IMR-90 (cell line): ENCODE data around the gene HNRNPUL1. TPM values are rescaled to one million over a fixed set of nuclear protein-coding genes. Genes with fewer than 3 reads are reported as not detected.
A peak's percentile ranks its signal among the peaks of the same experiment; 100 is the strongest.

Experiments
- ATAC-seq: fragments of 200-7000 bp; cut with Tn5 transposase; 2 replicates; pipeline ENCODE4 v1.9.1; 2020; ENCODE audit warnings: low read depth, mild to moderate bottlenecking, moderate library complexity
- BruUV-seq: library from RNA; stranded (reverse); fragments of 400-500 nt; replicated peaks from 2 replicates; lab custom pipeline; 2021; lab: Mats Ljungman, UMichigan
- CTCF ChIA-PET: fragments of 300-600 bp; formaldehyde crosslinking; extraction: SDS; loops from one replicate; lab custom pipeline; 2021; ENCODE audit warnings: antibody characterized with exemption; lab: Yijun Ruan, JAX
- POLR2A ChIA-PET: fragments of 300-600 bp; sonication (Branson Sonifier 250); formaldehyde crosslinking; loops from one replicate; lab custom pipeline; 2022; ENCODE audit warnings: antibody characterized with exemption; ENCODE audit not compliant: unreplicated experiment; lab: Charles Lee
- DNase-seq: peaks from one replicate; pipeline ENCODE4 v3.0.0; 2013
- H2AFZ ChIP-seq: replicated peaks from 2 replicates; pipeline ENCODE3; 2013; ENCODE audit warnings: low read length, mild to moderate bottlenecking; ENCODE audit not compliant: poor library complexity
- H2AK5ac ChIP-seq: 2 replicates; pipeline ENCODE4 v1.6.1; 2013; ENCODE audit warnings: low read depth, low read length, inconsistent platforms
- H2AK9ac ChIP-seq: replicated peaks from 2 replicates; pipeline ENCODE3; 2013; ENCODE audit warnings: mild to moderate bottlenecking, low read depth, low read length, moderate library complexity; ENCODE audit not compliant: poor library complexity
- H2BK120ac ChIP-seq: 2 replicates; pipeline ENCODE4 v1.6.1; 2013; ENCODE audit warnings: low read depth, low read length, inconsistent platforms
- H2BK15ac ChIP-seq: 3 replicates; pipeline ENCODE4 v1.6.1; 2013; ENCODE audit warnings: low read depth, low read length, inconsistent platforms
- H2BK20ac ChIP-seq: 2 replicates; pipeline ENCODE4 v1.6.1; 2013; ENCODE audit warnings: low read depth, mild to moderate bottlenecking, inconsistent platforms, low read length, moderate library complexity
- H2BK5ac ChIP-seq: 2 replicates; pipeline ENCODE4 v1.6.1; 2013; ENCODE audit warnings: mild to moderate bottlenecking, low read depth, low read length, inconsistent platforms; ENCODE audit not compliant: poor library complexity, severe bottlenecking
- H3K14ac ChIP-seq: replicated peaks from 2 replicates; pipeline ENCODE4 v1.6.1; 2013; ENCODE audit warnings: low read depth, low read length, inconsistent platforms
- H3K18ac ChIP-seq: 2 replicates; pipeline ENCODE4 v1.6.1; 2013; ENCODE audit warnings: low read depth, low read length, control low read depth
- H3K23ac ChIP-seq: 2 replicates; pipeline ENCODE4 v1.6.1; 2013; ENCODE audit warnings: low read depth, low read length, inconsistent platforms
- H3K27ac ChIP-seq: 2 replicates; pipeline ENCODE4 v1.5.1; 2013; ENCODE audit warnings: mild to moderate bottlenecking, control low read depth, low read length; ENCODE audit not compliant: insufficient read depth
- H3K27me3 ChIP-seq: 2 replicates; pipeline ENCODE4 v1.6.1; 2013; ENCODE audit warnings: low read length; ENCODE audit not compliant: control insufficient read depth, insufficient read depth
- H3K36me3 ChIP-seq: 2 replicates; pipeline ENCODE4 v1.6.1; 2013; ENCODE audit warnings: low read length, mixed read lengths; ENCODE audit not compliant: control insufficient read depth, insufficient read depth
- H3K4ac ChIP-seq: 2 replicates; pipeline ENCODE4 v1.6.1; 2013; ENCODE audit warnings: low read depth, low read length, inconsistent platforms
- H3K4me1 ChIP-seq: 2 replicates; pipeline ENCODE4 v1.6.1; 2013; ENCODE audit warnings: low read length, mixed read lengths; ENCODE audit not compliant: control insufficient read depth, insufficient read depth
- H3K4me2 ChIP-seq: 2 replicates; pipeline ENCODE4 v1.6.1; 2013; ENCODE audit warnings: low read depth, mild to moderate bottlenecking, control low read depth, low read length, moderate library complexity
- H3K4me3 ChIP-seq: 2 replicates; pipeline ENCODE4 v1.5.1; 2013; ENCODE audit warnings: low read depth, mild to moderate bottlenecking, control low read depth, low read length, moderate library complexity; ENCODE audit not compliant: insufficient read depth
- H3K56ac ChIP-seq: 2 replicates; pipeline ENCODE4 v1.6.1; 2013; ENCODE audit warnings: low read length, inconsistent platforms; ENCODE audit not compliant: insufficient read depth; ENCODE audit errors: extremely low read depth
- H3K79me1 ChIP-seq, 2 experiments: 2 replicates each; pipeline ENCODE4 v1.6.1; 2013; ENCODE audit warnings: low read length in 2 of 2, inconsistent platforms in 1 of 2, low read depth in 1 of 2
- H3K9ac ChIP-seq: 2 replicates; pipeline ENCODE4 v1.6.1; 2013; ENCODE audit warnings: low read depth, low read length, control low read depth
- H3K9me1 ChIP-seq: 2 replicates; pipeline ENCODE4 v1.6.1; 2013; ENCODE audit warnings: low read length, inconsistent platforms; ENCODE audit not compliant: insufficient read depth
- H3K9me3 ChIP-seq: 2 replicates; pipeline ENCODE4 v1.6.1; 2013; ENCODE audit warnings: low read length; ENCODE audit not compliant: control insufficient read depth, insufficient read depth
- H4K20me1 ChIP-seq: 2 replicates; pipeline ENCODE4 v1.6.1; 2013; ENCODE audit warnings: low read length, inconsistent platforms; ENCODE audit not compliant: insufficient read depth
- H4K5ac ChIP-seq: 2 replicates; pipeline ENCODE4 v1.6.1; 2013; ENCODE audit warnings: mild to moderate bottlenecking, low read depth, low read length, control low read depth
- H4K8ac ChIP-seq, 2 experiments: 2 replicates each; pipeline ENCODE4 v1.6.1; 2013; ENCODE audit warnings: low read depth in 2 of 2, low read length in 2 of 2, control low read depth in 1 of 2, inconsistent platforms in 1 of 2
- H4K91ac ChIP-seq: 2 replicates; pipeline ENCODE4 v1.6.1; 2013; ENCODE audit warnings: low read depth, low read length, inconsistent platforms; ENCODE audit not compliant: insufficient read depth
- CHD1 ChIP-seq: IDR thresholded peaks from 2 replicates; pipeline ENCODE4 v1.6.1; 2012; ENCODE audit warnings: low read depth, low read length, improper control_type of control experiment
- ELK1 ChIP-seq: fragments of 150-350 bp; IDR thresholded peaks from 2 replicates; pipeline ENCODE4 v1.6.1; 2016; ENCODE audit warnings: low read depth, mild to moderate bottlenecking, low read length, moderate library complexity, borderline replicate concordance
- MAZ ChIP-seq: IDR thresholded peaks from 2 replicates; pipeline ENCODE4 v1.6.1; 2012; ENCODE audit warnings: low read depth, mild to moderate bottlenecking, low read length, improper control_type of control experiment, moderate library complexity, borderline replicate concordance
- NFE2L2 ChIP-seq: fragments of 150-350 bp; IDR thresholded peaks from 2 replicates; pipeline ENCODE4 v1.6.1; 2016; ENCODE audit warnings: low read depth, mild to moderate bottlenecking, low read length
- RAD21 ChIP-seq: IDR thresholded peaks from 2 replicates; pipeline ENCODE4 v1.6.1; 2012; ENCODE audit warnings: low read length, improper control_type of control experiment
- WGBS, 2 experiments: methylation state at CpG; one replicate each; pipeline versions ENCODE4 v1.1.5 to v1.1.7; 2013; ENCODE audit warnings: missing lambda C conversion rate in 2 of 2; ENCODE audit not compliant: insufficient read length in 1 of 2; ENCODE audit errors: extremely low coverage in 2 of 2; 5-methylcytosine and 5-hydroxymethylcytosine counted together
- dilution Hi-C: fragments of 300-500 bp; cut with HindIII; formaldehyde crosslinking; loops from one replicate; pipeline ENCODE4 v1.14.3; 2018; ENCODE audit warnings: low sequenced_read_pairs; ENCODE audit not compliant: unreplicated experiment
- in situ Hi-C: fragments of 300-500 bp; cut with MboI; formaldehyde crosslinking; loops from 3 replicates; pipeline ENCODE4 v1.14.3; 2019; ENCODE audit warnings: low sequenced_read_pairs, inconsistent platforms, mixed read lengths
- intact Hi-C: fragments of 100-400 bp; cut with micrococcal nuclease; formaldehyde crosslinking; loops from 2 replicates; pipeline ENCODE4 v1.10.0; 2022
- polyA plus RNA-seq, 3 experiments: library from polyadenylated mRNA; depleted of rRNA; stranded (reverse); fragments of >200 nt; gene quantifications; 2 replicates each; pipeline ENCODE4 v1.2.3, GENCODE V29; 2012; ENCODE audit warnings: low replicate concordance in 1 of 3
- total RNA-seq: library from RNA; depleted of rRNA; stranded (reverse); fragments of >200 nt; gene quantifications from 2 replicates; pipeline ENCODE4 v1.2.3, GENCODE V29; 2012

HNRNPUL1 gene
- total and polyA plus RNA-seq, 2 of the 4 experiments (the other 2 are of a cell fraction), result 50.7 to 67.3 TPM

- Histone ChIP-seq H4K91ac (no peak overlapping the region), H3K79me1 (peaks cover 47 to 77% of the 10 kb centered on the region in 2 experiments), H2AFZ (no peak overlapping the region), H2BK20ac (no peak overlapping the region), H2AK9ac (peak overlapping the region; percentile 2), H3K9me1 (peaks cover 25% of the 10 kb centered on the region), H2BK5ac (no peak overlapping the region), H3K27ac (no peak overlapping the region), H3K18ac (no peak overlapping the region), H4K5ac (no peak overlapping the region), H3K56ac (no peak overlapping the region), H3K23ac (no peak overlapping the region), H3K4me3 (no peak overlapping the region), H2BK120ac (no peak overlapping the region), H2AK5ac (0 out of 2 replicates have a peak overlapping the region, but pooled peaks have one; percentile 27), H3K4ac (no peak overlapping the region), H2BK15ac (no peak overlapping the region), H3K4me1 (peaks cover 24% of the 10 kb centered on the region), H3K27me3 (no peaks in the 10 kb centered on the region), H3K14ac (no peak overlapping the region), H3K36me3 (peaks cover 77% of the 10 kb centered on the region), H3K9ac (no peak overlapping the region), H4K20me1 (peaks cover 59% of the 10 kb centered on the region), H4K8ac (no peak overlapping the region), H3K9me3 (no peaks in the 10 kb centered on the region), H3K4me2 (no peak overlapping the region)
- CTCF ChIA-PET, result interaction anchor here (0.6 to 1.5 kb wide), 2 partner anchors 9 to 85 kb away, joined by 4 read pairs; no protein-coding TSS in a partner anchor
- no peak for TF ChIP-seq MAZ
- TF ChIP-seq NFE2L2, result no peak
- no peak for TF ChIP-seq RAD21
- TF ChIP-seq ELK1, result no peak
- TF ChIP-seq CHD1, result 0 out of 2 replicates have a peak, but pooled peaks have one; percentile 58
- in situ Hi-C loops, result no loop called here
- DNase-seq, result no peak
- dilution Hi-C loops, result no loop called here
- peak; percentile 22; the same call in 1 of the 2 replicates for ATAC-seq
- BruUV-seq, result no TSS peak
- intact Hi-C loops, result loop anchor here (1.0 kb wide), 1 partner anchor 24 kb away; no protein-coding TSS in a partner anchor
- whole genome bisulfite sequencing, 2 experiments, result 17% methylated on average over 2 of the region's 10 CpGs; no CpG with 5 or more reads in 1 of the 2 experiments
- POLR2A ChIA-PET, result no interaction called here
Measured at GRCh38 chr19:41299046-41299754, 35.0 kb downstream of the HNRNPUL1 start.
